CD4-positive, alpha-beta T cell treated with Interleukin-10 for 1 hour (primary cell): Measurements from ENCODE around the gene TMEM270.

Source experiments
- DNase-seq: peaks from one replicate; pipeline ENCODE4 v3.0.0-alpha.2; 2020

Gene TMEM270

DNA sequence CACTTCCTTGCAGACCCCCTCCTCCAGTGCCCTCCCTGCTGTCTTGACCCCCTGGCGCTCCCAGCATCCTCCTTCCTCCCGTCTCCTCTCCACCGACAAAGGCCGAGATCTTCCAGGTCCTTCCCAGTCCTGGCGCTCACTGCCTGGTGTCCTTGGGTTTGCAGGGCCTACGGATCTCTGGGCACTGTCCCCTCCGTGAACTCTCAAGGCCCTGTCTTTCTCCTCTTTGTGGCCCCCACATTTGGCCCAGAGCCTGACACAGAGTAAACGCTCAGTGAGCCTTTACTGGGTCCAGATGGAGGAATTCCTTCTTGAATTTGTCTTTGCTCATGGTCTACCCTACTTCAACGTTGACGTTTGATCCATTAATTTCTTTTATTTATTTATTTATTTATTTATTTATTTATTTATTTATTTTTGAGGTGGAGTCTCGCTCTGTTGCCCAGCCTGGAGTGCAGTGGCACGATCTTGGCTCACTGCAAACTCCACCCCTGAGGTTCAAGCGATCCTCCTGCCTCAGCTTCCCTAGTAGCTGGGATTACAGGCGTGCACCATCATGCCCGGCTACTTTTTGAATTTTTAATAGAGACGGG, 29.7 kb downstream of the TMEM270 start:
- no peak for DNase-seq

- no peak for DNase-seq
Measured at GRCh38 chr7:73891178-73891885, 30.4 kb downstream of the TMEM270 start.

DNA sequence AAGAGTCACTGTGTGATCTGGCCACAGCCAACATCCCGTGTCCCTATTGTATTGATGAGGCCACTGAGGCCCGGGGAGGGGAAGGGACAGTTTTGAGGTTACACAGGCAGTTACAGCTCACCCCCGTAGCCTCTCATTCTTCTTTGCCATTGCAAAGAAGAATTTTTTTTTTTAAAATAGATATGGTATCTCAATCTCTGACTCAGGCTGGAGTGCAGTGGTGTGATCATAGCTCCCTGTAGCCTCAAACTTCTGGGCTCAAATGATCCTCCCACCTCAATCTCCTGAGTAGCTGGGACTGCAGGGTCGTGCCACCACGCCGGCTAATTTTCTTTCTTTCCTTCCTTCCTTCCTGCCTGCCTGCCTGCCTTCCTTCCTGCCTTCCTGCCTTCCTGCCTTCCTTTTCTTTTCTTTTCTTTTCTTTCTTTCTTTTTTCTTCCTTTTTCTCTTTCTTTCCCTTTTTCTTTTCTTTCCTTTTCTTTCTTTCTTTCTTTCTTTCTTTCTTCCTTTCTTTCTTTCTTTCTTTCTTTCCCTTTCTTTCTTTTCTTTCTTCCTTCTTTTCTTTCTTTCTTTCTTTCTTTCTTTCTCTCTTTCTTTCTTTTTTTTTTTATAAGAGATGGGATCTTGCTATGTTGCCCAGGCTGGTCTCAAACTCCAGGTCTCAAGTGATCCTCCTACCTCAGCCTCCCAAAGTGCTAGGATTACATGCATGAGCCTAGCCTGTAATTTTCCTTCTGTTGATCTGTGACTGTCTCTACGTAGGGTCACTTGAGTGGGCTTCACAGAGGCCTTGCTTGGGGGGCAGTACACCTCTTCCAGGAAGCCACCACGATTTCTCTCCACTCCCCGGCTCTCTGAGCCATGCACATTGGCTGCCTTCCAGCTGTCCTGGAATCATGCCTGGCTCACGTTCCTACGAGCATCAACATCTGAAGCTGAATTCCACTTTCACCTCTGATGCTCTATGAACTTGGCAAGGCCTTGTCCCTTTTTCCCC, 31.3 kb downstream of the TMEM270 start:
- DNase-seq: no peak

GRCh38 chr7:73893342-73894101, 32.6 kb downstream of the TMEM270 start:
- no peak for DNase-seq

- DNase-seq: no peak
Measured at GRCh38 chr7:73894166-73894565, 33.2 kb downstream of the TMEM270 start.

GRCh38 chr7:73894733-73895551, 34.0 kb downstream of the TMEM270 start:
- DNase-seq: no peak

GRCh38 chr7:73895626-73896025, 34.7 kb downstream of the TMEM270 start:
- DNase-seq: no peak

DNA sequence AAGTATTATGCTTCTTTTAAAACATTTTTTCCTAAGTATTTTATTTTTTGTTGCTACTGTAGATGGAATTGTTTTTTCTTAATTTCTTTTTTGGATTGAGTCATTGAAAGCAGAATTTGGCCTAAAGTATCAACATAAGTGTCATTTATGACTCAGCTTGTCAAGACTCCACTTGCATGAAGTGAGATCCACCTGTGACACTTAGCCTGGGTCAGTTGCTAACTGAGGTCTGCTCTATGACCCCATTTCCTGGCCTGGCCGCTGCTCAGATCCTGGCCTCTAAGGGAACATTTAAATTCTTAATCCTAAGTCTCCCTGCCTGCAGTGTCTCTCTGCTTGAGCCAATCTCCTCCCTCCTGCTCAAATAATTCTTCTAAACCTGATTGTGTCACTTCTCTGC, 35.5 kb downstream of the TMEM270 start:
- no peak for DNase-seq

DNA sequence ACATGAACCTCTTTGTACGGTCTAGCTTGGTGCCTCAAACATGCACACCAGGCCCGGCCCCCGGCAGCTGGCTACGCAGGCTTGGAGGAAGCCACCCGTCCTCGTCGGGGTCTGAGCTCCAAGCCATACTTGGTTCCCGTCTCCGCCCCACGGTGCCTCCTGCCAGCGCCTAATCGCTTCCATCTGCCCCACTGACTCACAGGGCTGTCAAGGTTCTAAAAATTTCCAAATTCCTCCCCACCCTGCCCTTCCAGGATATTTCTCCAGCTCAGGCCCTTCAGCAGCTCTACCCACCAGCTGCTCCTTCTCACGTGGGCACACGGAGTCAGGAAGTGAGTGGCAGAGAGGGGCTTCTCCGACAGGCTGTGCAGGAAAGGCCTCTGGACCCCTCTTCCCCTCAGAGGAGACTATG, 38.8 kb downstream of the TMEM270 start:
- DNase-seq: no peak

- no peak for DNase-seq
Measured at GRCh38 chr7:73900286-73900685, 39.3 kb downstream of the TMEM270 start.

- DNase-seq: no peak
Measured at GRCh38 chr7:73901231-73901822, 40.4 kb downstream of the TMEM270 start.

DNA sequence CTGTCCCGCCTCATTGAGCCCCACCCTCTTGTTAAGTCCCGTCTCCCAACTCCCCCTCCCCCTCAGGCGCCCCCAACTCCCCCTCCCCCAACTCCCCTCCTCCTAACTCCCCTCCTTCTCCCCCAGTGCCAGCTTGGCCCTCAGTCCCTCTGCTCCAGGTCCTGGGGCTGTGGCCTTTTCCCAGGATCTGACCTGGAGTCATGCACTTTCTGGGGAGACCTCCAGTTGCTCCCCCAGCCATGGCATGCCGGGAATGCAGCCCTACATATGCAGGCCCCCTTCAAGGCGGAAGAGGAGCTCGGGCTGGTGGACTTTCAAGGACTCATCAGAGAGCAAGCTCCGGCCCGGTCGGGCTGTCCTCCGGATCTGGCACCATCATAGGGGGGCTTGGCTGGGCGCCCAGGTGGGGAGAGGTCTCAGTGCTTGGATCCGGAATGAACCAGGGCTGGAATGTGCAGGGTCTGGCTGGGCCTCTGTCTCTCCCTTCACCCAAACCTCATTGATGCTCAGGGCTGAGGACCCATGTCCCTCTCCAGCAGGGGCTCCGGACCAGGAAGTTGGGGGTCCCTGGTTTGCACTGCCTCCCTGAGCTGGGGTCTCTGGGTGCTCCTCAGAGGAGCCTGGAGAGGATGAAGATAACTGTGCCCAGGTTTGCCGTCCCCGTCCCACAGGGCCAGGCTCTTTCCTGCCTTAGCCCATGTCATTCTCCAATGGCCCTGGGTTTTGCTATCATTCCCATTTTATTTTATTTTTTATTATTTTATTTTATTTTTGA, 41.1 kb downstream of the TMEM270 start:
- DNase-seq: no peak

GRCh38 chr7:73903321-73904218, 42.6 kb downstream of the TMEM270 start:
- DNase-seq: no peak

DNA sequence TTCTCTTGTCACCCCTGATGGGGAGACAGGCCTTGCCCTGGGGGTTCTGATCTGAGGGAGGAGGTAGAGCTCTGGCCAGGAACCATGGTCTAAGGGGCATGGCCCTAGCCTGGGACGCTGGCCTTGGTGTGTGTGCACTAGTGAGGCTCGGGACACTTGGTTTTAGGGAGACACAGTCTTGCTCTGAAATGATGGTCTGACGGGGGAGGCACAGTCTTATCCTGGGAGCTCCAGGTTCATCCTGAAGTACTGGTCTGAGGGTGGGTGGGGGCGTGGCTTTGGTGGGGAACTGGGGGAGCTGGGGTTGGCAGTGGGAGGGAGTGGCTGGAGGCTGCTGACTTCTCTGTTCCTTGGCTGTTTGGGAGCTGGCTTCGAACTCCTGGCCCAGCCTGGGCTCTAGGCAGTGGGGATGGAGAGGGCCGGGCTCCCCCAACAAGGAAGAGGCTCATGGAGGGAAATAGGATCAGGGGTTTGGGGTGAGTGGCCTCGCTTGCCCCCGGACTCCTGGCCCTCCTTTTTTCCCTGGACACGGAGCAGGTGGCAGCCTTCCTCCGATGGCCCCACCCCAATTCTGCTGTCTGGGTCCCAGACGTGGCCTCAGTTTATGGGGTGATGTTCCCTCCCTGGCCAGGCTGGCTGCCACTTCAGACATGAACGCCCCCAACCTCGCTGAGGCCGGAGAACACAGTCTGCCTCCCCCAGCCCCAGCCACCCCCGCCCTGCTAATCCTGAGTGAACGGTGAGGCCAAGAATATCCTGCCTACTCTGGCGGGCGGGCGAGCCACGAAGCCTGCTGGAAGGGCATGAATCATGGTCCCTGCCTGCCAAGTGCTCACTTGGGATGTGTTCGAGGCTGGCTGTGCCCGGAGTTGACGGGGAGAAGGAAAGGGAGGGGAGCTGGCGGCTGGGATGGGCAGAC, 43.5 kb downstream of the TMEM270 start:
- no peak for DNase-seq

- DNase-seq: no peak
Measured at GRCh38 chr7:73905360-73905759, 44.4 kb downstream of the TMEM270 start.

DNA sequence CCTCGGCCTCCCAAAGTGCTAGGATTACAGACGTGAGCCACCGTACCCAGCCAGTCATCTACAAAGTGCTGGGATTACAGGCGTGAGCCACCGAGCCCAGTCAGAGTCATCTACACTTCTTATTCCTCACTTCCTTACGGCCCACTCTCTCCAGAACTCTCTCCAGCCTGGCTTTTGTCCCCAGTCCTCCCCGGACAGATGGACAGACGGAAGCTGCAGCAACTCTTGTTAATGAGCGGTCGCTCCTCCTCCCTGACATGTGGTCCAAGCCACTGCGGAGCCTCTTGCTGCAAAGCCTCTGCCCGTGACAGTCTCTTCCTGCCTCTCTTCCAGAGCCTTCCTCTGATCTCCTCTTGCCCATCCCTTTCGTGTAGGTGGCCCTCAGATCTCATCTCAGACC, 45.9 kb downstream of the TMEM270 start:
- DNase-seq: no peak

GRCh38 chr7:73907554-73908122, 46.7 kb downstream of the TMEM270 start:
- DNase-seq: no peak

GRCh38 chr7:73908123-73908611, 47.2 kb downstream of the TMEM270 start:
- DNase-seq: no peak
